Myocyte (in vitro differentiated cells): ENCODE measurements around the gene ADGRG1. TPM values are rescaled to one million over a fixed set of nuclear protein-coding genes. Genes with fewer than 3 reads are reported as not detected.
A peak's percentile ranks its signal among the peaks of the same experiment; 100 is the strongest.

ENCODE experiments used
- DNase-seq: peaks from one replicate; pipeline ENCODE4 v3.0.0-alpha.2; 2012; ENCODE audit warnings: low read depth
- total RNA-seq: library from RNA; depleted of rRNA; stranded (reverse); fragments of >200 nt; gene quantifications from 2 replicates; pipeline ENCODE4 v1.2.3, GENCODE V29; 2014

ADGRG1 gene
- total RNA-seq, 1 donor from 2014 or later: 38.8 TPM

GRCh38 chr16:57682809-57683635, 54.6 kb downstream of the ADGRG1 start:
- DNase-seq: no peak

GRCh38 chr16:57683636-57684545, 55.5 kb downstream of the ADGRG1 start:
- no peak for DNase-seq

- no peak for DNase-seq
Measured at GRCh38 chr16:57684626-57685358, 56.4 kb downstream of the ADGRG1 start.

- no peak for DNase-seq
Measured at GRCh38 chr16:57685633-57686032, 57.2 kb downstream of the ADGRG1 start.

GRCh38 chr16:57686577-57686976, 58.1 kb downstream of the ADGRG1 start:
- DNase-seq: no peak

GRCh38 chr16:57687363-57687929, 59.0 kb downstream of the ADGRG1 start:
- no peak for DNase-seq

GRCh38 chr16:57688487-57688986, 60.1 kb downstream of the ADGRG1 start:
- DNase-seq: no peak

- no peak for DNase-seq
Measured at GRCh38 chr16:57688987-57689761, 60.7 kb downstream of the ADGRG1 start.

- DNase-seq: no peak
Measured at GRCh38 chr16:57689762-57690558, 61.5 kb downstream of the ADGRG1 start.

- no peak for DNase-seq
Measured at GRCh38 chr16:57690782-57691471, 62.5 kb downstream of the ADGRG1 start.

- DNase-seq: no peak
Measured at GRCh38 chr16:57692636-57693035, 64.2 kb downstream of the ADGRG1 start.

- DNase-seq: no peak
Measured at GRCh38 chr16:57693550-57693949, 65.1 kb downstream of the ADGRG1 start.

GRCh38 chr16:57694231-57694724, 65.8 kb downstream of the ADGRG1 start:
- DNase-seq: no peak

GRCh38 chr16:57694725-57695679, 66.6 kb downstream of the ADGRG1 start, which contains the start of gene DRC7:
Gene DRC7 (plus strand): TSS chr16:57694806. CDS start chr16:57697950, 3,144 bp downstream.
- DNase-seq: peak; percentile 20

- DNase-seq: no peak
Measured at GRCh38 chr16:57695680-57696069, 67.2 kb downstream of the ADGRG1 start.

GRCh38 chr16:57696240-57696639, 67.8 kb downstream of the ADGRG1 start:
- no peak for DNase-seq

GRCh38 chr16:57697896-57698537, 69.6 kb downstream of the ADGRG1 start:
- no peak for DNase-seq
